Cerebellar nuclear complex (tissue), 1 donor: ENCODE results near the gene CD300LD.

ENCODE experiments used
- DNase-seq, 2 experiments: peaks; one replicate each; lab custom pipeline; 2025; lab: John Stamatoyannopoulos, UW

The CD300LD gene

GRCh38 chr17:74543891-74544760, 48.0 kb downstream of the CD300LD start:
- no peak for DNase-seq

GRCh38 chr17:74543406-74543805, 48.7 kb downstream of the CD300LD start:
- no peak for DNase-seq

- DNase-seq: no peak
These were observed 49.2 kb downstream of the CD300LD start for GRCh38 chr17:74542727-74543383.

- no peak for DNase-seq
These were observed 49.9 kb downstream of the CD300LD start for GRCh38 chr17:74542166-74542565.

- DNase-seq: no peak
These were observed 50.6 kb downstream of the CD300LD start for GRCh38 chr17:74541176-74542111.

GRCh38 chr17:74539281-74539820, 52.7 kb downstream of the CD300LD start:
- DNase-seq: no peak

GRCh38 chr17:74536890-74537289, 55.2 kb downstream of the CD300LD start:
- no peak for DNase-seq

- DNase-seq: no peak
These were observed 60.0 kb downstream of the CD300LD start for GRCh38 chr17:74532115-74532514.

- DNase-seq: no peak
These were observed 60.8 kb downstream of the CD300LD start, which contains the start of gene CD300LB for GRCh38 chr17:74531231-74531761. Gene CD300LB, minus strand, starts transcription at chr17:74531475. Its CDS starts 125 bp downstream, at chr17:74531350.

- no peak for DNase-seq
These were observed 61.3 kb downstream of the CD300LD start for GRCh38 chr17:74530831-74531150.
